Pancreas (tissue), 10 donors: ENCODE results near the gene SERTAD4. TPM values are rescaled to one million over a fixed set of nuclear protein-coding genes. Genes with fewer than 3 reads are reported as not detected.

Experiments used
- ATAC-seq, 4 donors: fragments of 200-7000 bp; cut with Tn5 transposase; one replicate each; pipeline versions ENCODE4 v1.8.0 to v1.9.1; 2020; ENCODE audit warnings: mild to moderate bottlenecking in 4 of 4, moderate library complexity in 4 of 4
- DNase-seq, 6 donors: peaks; one replicate each; pipeline ENCODE4 v3.0.0-alpha.2; 2020
- FAIRE-seq: peaks from 2 replicates; lab custom pipeline; 2012; peaks lifted over from hg19 to GRCh38; lab: Jason Lieb, UNC
- H3K27ac ChIP-seq, 4 donors: fragments of 200-600 bp; sonication (generic); 1 replicate in 3 of 4; 2 replicates in 1 of 4; pipeline versions ENCODE4 v1.5.0 to v1.8.0; 2020
- H3K27me3 ChIP-seq, 4 donors: fragments of 200-600 bp; one replicate each; pipeline ENCODE4 v1.8.0; 2021
- H3K36me3 ChIP-seq, 3 donors: fragments of 200-600 bp; sonication (generic) in 1 of 3; one replicate each; pipeline versions ENCODE4 v1.5.0 to v1.8.0; 2020 to 2021
- H3K4me1 ChIP-seq, 3 donors: fragments of 200-600 bp; one replicate each; pipeline ENCODE4 v1.8.0; 2021
- H3K4me3 ChIP-seq, 4 donors: fragments of 200-600 bp; sonication (generic) in 2 of 4; one replicate each; pipeline versions ENCODE4 v1.5.0 to v1.8.0; 2020 to 2021
- H3K9me3 ChIP-seq, 4 donors: fragments of 200-600 bp; one replicate each; pipeline ENCODE4 v1.8.0; 2021
- WGBS, 2 donors: extraction: QIAGEN DNeasy Blood & Tissue Kit; methylation state at CpG; one replicate each; pipeline ENCODE4 v1.1.7; 2013; 5-methylcytosine and 5-hydroxymethylcytosine counted together
- intact Hi-C, 3 donors: fragments of 100-400 bp; cut with DNase I; formaldehyde crosslinking; loops; one replicate each; pipeline versions ENCODE4 v1.11.1 to v1.14.2; 2022
- polyA plus RNA-seq, 2 donors: library from polyadenylated mRNA; stranded (reverse); fragments of 200-250 nt; gene quantifications; one replicate each; pipeline ENCODE4 v1.2.3, GENCODE V29; 2013
- total RNA-seq, 6 donors: library from RNA; stranded (reverse); fragmentation: NEBNext Ultra II Directional in 4 of 6; extraction: Animal tissue kit (Norgen Biotek cat#: 25700) in 4 of 6; gene quantifications; one replicate each; pipeline versions ENCODE4 v1.2.1 to v1.2.4, GENCODE V29; 2021 to 2023
- TF ChIP-seq, protein P1 (sequence below), 4 donors: fragments of 200-600 bp; sonication (generic) in 3 of 4; IDR thresholded peaks; one replicate each; pipeline versions ENCODE4 v1.5.0 to v1.8.0; 2021; ENCODE audit warnings: antibody characterized with exemption in 4 of 4
- donor health status: healthy with polysubstance abuse.
- donor health status: DM: no; HTN: no; CAD: no; lungs with moderate emphysema.
- donor health status: DM: no; HTN: no; CAD: no.
- donor health status: control.
- donor health status: control.
- donor health status: Bipolar disorder and iron deficiency.
- donor health status: DM: yes; HTN: yes; CAD: no.
- donor health status: DM: no; HTN: no; CAD: no.
- donor health status: DM: no; HTN: no; CAD: no.
- donor health status: DM: yes; HTN: yes; CAD: no.

SERTAD4 gene
- total and polyA plus RNA-seq, 8 donors = 0.14 to 0.97 (median 0.26) TPM

DNA sequence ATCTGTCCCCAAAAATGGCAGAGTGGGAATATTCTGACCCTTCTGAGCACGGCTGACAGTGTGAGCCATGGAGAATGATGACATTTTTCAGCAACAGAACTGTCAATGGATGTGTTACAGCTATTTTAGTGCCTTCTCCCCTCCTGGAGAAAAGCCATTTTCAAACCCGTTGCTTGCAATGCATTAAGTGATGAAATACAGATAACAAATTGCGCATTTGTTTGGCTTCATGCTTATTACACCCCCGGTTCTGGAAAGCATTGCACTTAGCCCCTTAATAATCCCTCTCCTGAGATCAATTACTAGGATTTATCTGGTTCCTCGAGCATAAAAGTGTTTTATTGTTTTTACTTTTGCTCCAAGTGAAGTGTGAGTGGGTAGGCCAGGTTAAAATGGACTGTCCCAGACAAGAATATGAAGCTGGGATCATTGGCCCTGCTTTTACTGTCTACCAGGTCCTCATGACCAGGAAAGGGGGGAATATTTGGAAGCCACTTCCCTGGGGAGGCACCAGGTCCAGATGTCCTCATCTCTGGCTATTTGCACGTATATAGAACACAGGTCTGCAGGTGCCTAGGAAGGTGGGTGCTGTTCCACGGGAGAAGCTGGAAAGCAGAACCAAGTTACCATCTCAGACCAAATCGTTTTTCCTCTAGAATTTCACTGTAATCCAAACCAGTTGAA is 58.6 kb downstream of the SERTAD4 start:
- no peak overlapping the region for H3K27ac ChIP-seq
- WGBS, 2 donors = 73 to 84% methylated on average over 8 of the region's 8 CpGs
- no peaks in the 10 kb centered on the region for H3K9me3 ChIP-seq
- H3K27me3 ChIP-seq = no peaks in the 10 kb centered on the region
- intact Hi-C loops = no loop called here
- ATAC-seq (no peak), DNase-seq (no peak), FAIRE-seq (no peak)
- TF ChIP-seq, protein P1, sequence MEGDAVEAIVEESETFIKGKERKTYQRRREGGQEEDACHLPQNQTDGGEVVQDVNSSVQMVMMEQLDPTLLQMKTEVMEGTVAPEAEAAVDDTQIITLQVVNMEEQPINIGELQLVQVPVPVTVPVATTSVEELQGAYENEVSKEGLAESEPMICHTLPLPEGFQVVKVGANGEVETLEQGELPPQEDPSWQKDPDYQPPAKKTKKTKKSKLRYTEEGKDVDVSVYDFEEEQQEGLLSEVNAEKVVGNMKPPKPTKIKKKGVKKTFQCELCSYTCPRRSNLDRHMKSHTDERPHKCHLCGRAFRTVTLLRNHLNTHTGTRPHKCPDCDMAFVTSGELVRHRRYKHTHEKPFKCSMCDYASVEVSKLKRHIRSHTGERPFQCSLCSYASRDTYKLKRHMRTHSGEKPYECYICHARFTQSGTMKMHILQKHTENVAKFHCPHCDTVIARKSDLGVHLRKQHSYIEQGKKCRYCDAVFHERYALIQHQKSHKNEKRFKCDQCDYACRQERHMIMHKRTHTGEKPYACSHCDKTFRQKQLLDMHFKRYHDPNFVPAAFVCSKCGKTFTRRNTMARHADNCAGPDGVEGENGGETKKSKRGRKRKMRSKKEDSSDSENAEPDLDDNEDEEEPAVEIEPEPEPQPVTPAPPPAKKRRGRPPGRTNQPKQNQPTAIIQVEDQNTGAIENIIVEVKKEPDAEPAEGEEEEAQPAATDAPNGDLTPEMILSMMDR (IDR thresholded peaks at IDR 0.05) = no peak
- peaks cover 0 to 6% (median 0%) of the 10 kb centered on the region in 3 donors for H3K4me1 ChIP-seq
- no peaks in the 10 kb centered on the region for H3K36me3 ChIP-seq
- H3K4me3 ChIP-seq = no peak overlapping the region

DNA sequence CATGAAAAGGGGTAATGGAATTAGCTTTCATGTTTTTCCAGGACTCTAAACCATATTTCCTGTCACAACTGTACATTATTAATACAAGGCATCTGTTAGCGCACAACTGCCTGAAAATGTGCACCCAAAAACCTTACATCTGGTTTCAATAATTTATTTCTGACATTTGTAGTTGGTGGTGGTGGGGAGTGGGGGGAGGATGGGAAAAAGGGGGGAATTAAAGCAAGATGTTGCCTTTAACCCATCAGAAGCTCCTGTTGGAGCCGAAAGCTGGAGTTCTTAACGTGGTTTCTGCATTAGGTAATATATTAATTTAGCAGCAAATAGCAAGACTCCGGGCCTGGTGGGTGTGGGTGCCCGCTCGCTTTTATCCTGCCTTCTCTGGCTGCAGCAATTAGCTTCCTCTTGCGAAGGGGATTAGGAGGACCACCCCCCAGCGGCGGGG is 59.2 kb downstream of the SERTAD4 start:
- no peaks in the 10 kb centered on the region for H3K27me3 ChIP-seq
- peak in 3 of 4 donors; percentile 17 to 49 (median 29) for ATAC-seq
- H3K4me1 ChIP-seq = peaks cover 0 to 6% (median 0%) of the 10 kb centered on the region in 3 donors
- WGBS, 2 donors = 38 to 39% methylated on average over 9 of the region's 9 CpGs
- H3K36me3 ChIP-seq = no peaks in the 10 kb centered on the region
- peak in 1 of 6 donors; percentile 17 for DNase-seq
- TF ChIP-seq, protein P1 (IDR thresholded peaks at IDR 0.05) = no peak
- H3K27ac ChIP-seq = peak overlapping the region; percentile 6 to 72 (median 44)
- intact Hi-C loops = no loop called here
- FAIRE-seq = no peak
- H3K9me3 ChIP-seq = no peaks in the 10 kb centered on the region
- peak overlapping the region in 3 of 4 donors; percentile 29 to 52 (median 51) for H3K4me3 ChIP-seq

DNA sequence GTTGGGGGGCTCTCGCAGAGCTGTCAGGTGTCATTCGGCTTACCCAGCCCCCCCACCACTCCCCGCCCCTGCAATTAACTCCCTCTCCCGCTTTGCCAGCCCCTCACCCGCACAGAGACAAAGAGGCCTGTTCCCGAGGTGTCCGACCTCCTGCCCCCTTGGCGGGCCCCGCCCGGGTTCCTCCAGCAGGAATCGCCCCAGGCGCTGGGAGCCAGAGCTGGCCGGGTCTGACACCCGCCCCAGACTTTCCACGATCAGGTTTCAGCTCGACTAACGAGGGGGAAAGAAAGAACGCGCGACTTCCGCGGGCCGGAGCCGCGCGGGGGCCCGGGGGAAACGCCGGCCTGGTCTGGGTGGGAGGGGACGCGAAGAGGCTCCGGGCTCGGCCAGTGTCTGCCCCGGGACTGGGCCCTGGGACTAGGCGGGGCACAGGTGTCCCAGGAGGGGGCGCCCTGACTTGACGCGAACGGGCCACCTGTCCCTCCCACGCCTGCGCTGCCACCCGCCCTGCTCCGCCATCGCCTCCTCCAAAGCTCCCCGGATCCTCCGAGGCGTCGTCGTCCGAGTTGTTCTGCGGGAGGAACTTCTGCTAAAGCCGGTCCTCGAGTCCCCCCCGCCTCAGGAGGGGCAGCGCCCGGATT is 59.8 kb downstream of the SERTAD4 start:
- Histone ChIP-seq H3K4me1 (peaks cover 0 to 6% (median 0%) of the 10 kb centered on the region in 3 donors), H3K27me3 (no peaks in the 10 kb centered on the region), H3K36me3 (no peaks in the 10 kb centered on the region), H3K4me3 (peak overlapping the region; percentile 18 to 52 (median 40)), H3K9me3 (no peaks in the 10 kb centered on the region), H3K27ac (peak overlapping the region; percentile 6 to 72 (median 44))
- TF ChIP-seq, protein P1 (IDR thresholded peaks at IDR 0.05) = peak in 3 of 4 donors; percentile 23 to 39 (median 34)
- 2% methylated on average over 52 to 56 of the region's 56 CpGs for WGBS, 2 donors
- peak; percentile 73 to 92 (median 82) for DNase-seq
- intact Hi-C loops = no loop called here
- peak; percentile 96 to 98 (median 97) for ATAC-seq
- FAIRE-seq = no peak

DNA sequence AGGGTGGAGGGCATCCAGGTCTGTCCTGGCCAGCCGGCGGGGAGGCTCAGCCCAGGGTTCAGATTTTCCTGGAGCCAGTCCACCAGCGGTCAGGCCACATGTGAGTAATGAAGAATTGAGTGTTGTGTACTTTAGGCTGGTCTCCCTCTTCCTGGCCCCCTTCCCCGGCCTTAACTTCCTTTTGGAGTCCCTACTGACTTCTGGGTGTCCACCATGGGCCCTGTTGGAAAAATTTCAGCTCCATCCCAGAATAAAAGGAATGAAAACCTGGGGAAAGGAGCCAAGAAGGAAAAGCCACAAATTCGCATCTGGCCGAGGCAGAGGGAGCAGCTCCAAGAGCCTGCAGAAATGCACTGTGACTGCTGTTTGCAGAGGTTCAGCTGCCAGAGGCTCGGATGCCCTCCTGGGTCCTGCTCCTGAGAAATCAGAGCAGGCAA is 60.6 kb downstream of the SERTAD4 start:
- WGBS, 2 donors = 50 to 61% methylated on average over 7 of the region's 7 CpGs
- Histone ChIP-seq H3K9me3 (no peaks in the 10 kb centered on the region), H3K27me3 (no peaks in the 10 kb centered on the region), H3K27ac (peak overlapping the region; percentile 6 to 72 (median 44)), H3K4me1 (peaks cover 0 to 6% (median 0%) of the 10 kb centered on the region in 3 donors), H3K4me3 (peak overlapping the region in 2 of 4 donors; percentile 51 to 52), H3K36me3 (no peaks in the 10 kb centered on the region)
- DNase-seq = peak in 4 of 6 donors; percentile 16 to 42 (median 28)
- FAIRE-seq = no peak
- intact Hi-C loops = no loop called here
- TF ChIP-seq, protein P1 (IDR thresholded peaks at IDR 0.05) = no peak
- ATAC-seq = peak; percentile 39 to 59 (median 48)
